GM21360 (cell line): Measurements from ENCODE around the gene LY86.
"Not testable (repeated sequence)": the region's sequence is repeated elsewhere in the genome, so short reads cannot be mapped to it uniquely, and the experiment has no call there.

ENCODE experiments used
- ATAC-seq: cut with Tn5 transposase; IDR thresholded peaks from one replicate; pipeline ENCODE4 v1.9.1; 2021; ENCODE audit warnings: mild to moderate bottlenecking, moderate library complexity; ENCODE audit not compliant: unreplicated experiment

Gene LY86

GRCh38 chr6:6650839-6651238 is 62.3 kb downstream of the LY86 start:
- no peak for ATAC-seq

GRCh38 chr6:6651335-6651734 is 62.8 kb downstream of the LY86 start:
- no peak for ATAC-seq

GRCh38 chr6:6652932-6653331 is 64.4 kb downstream of the LY86 start:
- no peak for ATAC-seq

GRCh38 chr6:6654599-6655575 is 66.4 kb downstream of the LY86 start:
- no peak for ATAC-seq

GRCh38 chr6:6655805-6656251 is 67.3 kb downstream of the LY86 start:
- no peak for ATAC-seq

GRCh38 chr6:6656287-6656686 is 67.8 kb downstream of the LY86 start:
- ATAC-seq: no peak

- ATAC-seq: no peak
These were observed 68.7 kb downstream of the LY86 start for GRCh38 chr6:6657085-6657819.

- no peak for ATAC-seq
These were observed 69.3 kb downstream of the LY86 start for GRCh38 chr6:6657820-6658217.

- peak; percentile 71 for ATAC-seq
These were observed 71.2 kb downstream of the LY86 start for GRCh38 chr6:6659600-6660327.

- no peak for ATAC-seq
These were observed 72.0 kb downstream of the LY86 start for GRCh38 chr6:6660339-6661045.

GRCh38 chr6:6661191-6661590 is 72.7 kb downstream of the LY86 start:
- ATAC-seq: no peak

GRCh38 chr6:6661684-6662083 is 73.2 kb downstream of the LY86 start:
- no peak for ATAC-seq

GRCh38 chr6:6663421-6664135 is 75.1 kb downstream of the LY86 start:
- ATAC-seq: no peak

- no peak for ATAC-seq
These were observed 77.2 kb downstream of the LY86 start for GRCh38 chr6:6665555-6666243.

- ATAC-seq: not testable (repeated sequence)
These were observed 81.6 kb downstream of the LY86 start for GRCh38 chr6:6670150-6670549.

- no peak for ATAC-seq
These were observed 86.4 kb downstream of the LY86 start for GRCh38 chr6:6674872-6675271.

GRCh38 chr6:6676910-6677441 is 88.5 kb downstream of the LY86 start:
- ATAC-seq: no peak

GRCh38 chr6:6678185-6678671 is 89.7 kb downstream of the LY86 start:
- no peak for ATAC-seq

- ATAC-seq: no peak
These were observed 90.3 kb downstream of the LY86 start for GRCh38 chr6:6678811-6679210.
